ENCODE results near the gene LAMA2. TPM values are rescaled to one million over a fixed set of nuclear protein-coding genes. Genes with fewer than 3 reads are reported as not detected.

The LAMA2 gene
- total RNA-seq, 1 donor from 2014 or later, result 0.27 TPM

DNA sequence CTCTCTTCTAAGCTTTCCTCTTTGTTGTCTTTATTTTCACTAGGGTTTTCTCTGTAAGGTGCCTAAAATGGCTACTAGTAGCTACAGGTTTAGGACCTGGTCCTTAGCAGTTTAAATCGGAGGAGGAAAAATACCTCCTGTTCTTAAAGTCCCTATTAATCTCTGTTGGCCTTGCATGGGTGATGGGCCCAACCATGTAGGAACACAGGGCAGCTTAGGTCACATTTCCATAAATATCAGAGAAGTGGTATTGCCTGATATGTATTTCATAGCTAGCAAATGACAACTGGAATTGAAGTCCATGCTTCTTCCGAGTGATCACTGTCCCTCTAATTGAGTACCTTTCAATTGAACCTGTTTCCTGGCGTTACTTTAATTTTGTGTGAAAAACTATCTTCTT, 70.0 kb downstream of the LAMA2 start:
- no peak for ATAC-seq (ENCODE audit: low read depth)
- Mint-ChIP-seq H3K36me3 (ENCODE audit: low read depth) (no peaks in the 10 kb centered on the region), H3K9me3 (no peaks in the 10 kb centered on the region)

DNA sequence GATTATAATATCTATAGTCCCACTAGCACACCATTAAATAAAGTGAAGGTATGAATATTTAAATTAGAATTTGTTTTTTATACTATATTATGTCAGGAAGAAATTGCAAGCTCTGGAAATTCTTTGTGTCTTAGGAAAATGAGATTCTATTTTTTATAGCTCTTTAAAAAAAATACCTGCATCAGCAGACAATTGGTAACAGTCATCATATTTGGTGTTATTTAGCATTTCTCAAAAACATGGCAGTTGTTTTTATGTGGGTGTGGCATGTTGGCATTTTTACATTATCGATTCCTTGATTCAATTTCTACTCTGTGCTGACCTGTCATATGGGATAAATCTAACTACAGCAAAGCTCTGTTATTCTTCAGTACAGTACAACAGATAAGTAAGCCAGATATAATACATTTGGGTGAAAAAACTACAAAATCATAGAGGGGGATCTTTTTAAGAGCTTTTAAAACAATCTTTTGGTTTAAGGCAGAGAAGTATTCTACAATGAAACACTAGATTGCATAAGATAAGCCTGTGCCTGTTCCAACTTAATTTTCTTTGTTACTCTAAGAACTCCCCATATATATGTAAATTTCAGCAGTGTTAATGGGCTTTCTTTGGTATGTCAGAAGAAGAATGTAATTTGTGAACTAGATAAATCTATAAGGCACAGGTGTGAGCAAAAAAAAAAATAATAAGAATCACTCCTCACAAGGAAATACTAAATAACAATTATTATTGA, 71.5 kb downstream of the LAMA2 start:
- POLR2A ChIA-PET, result no interaction called here
- TF ChIP-seq, protein P1, sequence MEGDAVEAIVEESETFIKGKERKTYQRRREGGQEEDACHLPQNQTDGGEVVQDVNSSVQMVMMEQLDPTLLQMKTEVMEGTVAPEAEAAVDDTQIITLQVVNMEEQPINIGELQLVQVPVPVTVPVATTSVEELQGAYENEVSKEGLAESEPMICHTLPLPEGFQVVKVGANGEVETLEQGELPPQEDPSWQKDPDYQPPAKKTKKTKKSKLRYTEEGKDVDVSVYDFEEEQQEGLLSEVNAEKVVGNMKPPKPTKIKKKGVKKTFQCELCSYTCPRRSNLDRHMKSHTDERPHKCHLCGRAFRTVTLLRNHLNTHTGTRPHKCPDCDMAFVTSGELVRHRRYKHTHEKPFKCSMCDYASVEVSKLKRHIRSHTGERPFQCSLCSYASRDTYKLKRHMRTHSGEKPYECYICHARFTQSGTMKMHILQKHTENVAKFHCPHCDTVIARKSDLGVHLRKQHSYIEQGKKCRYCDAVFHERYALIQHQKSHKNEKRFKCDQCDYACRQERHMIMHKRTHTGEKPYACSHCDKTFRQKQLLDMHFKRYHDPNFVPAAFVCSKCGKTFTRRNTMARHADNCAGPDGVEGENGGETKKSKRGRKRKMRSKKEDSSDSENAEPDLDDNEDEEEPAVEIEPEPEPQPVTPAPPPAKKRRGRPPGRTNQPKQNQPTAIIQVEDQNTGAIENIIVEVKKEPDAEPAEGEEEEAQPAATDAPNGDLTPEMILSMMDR (IDR thresholded peaks at IDR 0.05), result no peak
- H3K36me3 Mint-ChIP-seq (ENCODE audit: low read depth), result no peaks in the 10 kb centered on the region
- ATAC-seq (ENCODE audit: low read depth) (no peak), DNase-seq (no peak)
- intact Hi-C loops (cut with micrococcal nuclease), result no loop called here
- no peaks in the 10 kb centered on the region for H3K4me1 Mint-ChIP-seq
- no peaks in the 10 kb centered on the region for H3K27me3 Mint-ChIP-seq
- no peaks in the 10 kb centered on the region for H3K9me3 Mint-ChIP-seq
- H3K27ac Mint-ChIP-seq, result no peak overlapping the region
- CTCF ChIA-PET, result no interaction called here
- H3K4me3 Mint-ChIP-seq, result no peak overlapping the region

More for the DNA sequence above, 70.0 kb downstream of the LAMA2 start:
- CTCF ChIA-PET, result no interaction called here
- POLR2A ChIA-PET, result no interaction called here
- H3K4me1 Mint-ChIP-seq, result no peaks in the 10 kb centered on the region
- H3K4me3 Mint-ChIP-seq, result no peak overlapping the region
- H3K27me3 Mint-ChIP-seq, result no peaks in the 10 kb centered on the region
- intact Hi-C loops (cut with micrococcal nuclease), result no loop called here
- H3K27ac Mint-ChIP-seq, result no peak overlapping the region
- DNase-seq, result no peak
- TF ChIP-seq, protein P1 (IDR thresholded peaks at IDR 0.05), result no peak

DNA sequence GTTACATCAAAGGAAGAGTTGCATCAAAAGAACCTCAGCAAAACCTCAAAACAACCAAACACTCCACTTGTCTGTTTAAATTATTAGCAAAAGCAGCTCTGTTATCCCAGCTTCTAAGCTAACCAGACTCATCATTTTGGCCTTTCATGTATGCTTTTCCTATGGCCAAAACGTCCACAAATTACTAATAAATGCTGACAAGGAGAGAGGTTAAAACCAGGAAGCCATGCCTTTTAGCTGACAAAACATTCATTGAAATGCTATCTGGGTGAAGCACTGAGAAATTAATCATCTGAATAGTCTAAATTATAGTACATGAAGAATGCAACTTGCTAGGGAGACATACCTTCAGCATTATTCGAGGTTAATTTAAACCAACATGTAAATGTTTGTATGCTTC, 80.6 kb downstream of the LAMA2 start:
- H3K9me3 Mint-ChIP-seq, result no peaks in the 10 kb centered on the region
- CTCF ChIA-PET, result no interaction called here
- H3K27me3 Mint-ChIP-seq, result no peaks in the 10 kb centered on the region
- no peaks in the 10 kb centered on the region for H3K36me3 Mint-ChIP-seq (ENCODE audit: low read depth)
- H3K27ac Mint-ChIP-seq, result no peak overlapping the region
- TF ChIP-seq, protein P1 (IDR thresholded peaks at IDR 0.05), result no peak
- H3K4me3 Mint-ChIP-seq, result no peak overlapping the region
- H3K4me1 Mint-ChIP-seq, result no peaks in the 10 kb centered on the region
- ATAC-seq (ENCODE audit: low read depth) (no peak), DNase-seq (no peak)
- POLR2A ChIA-PET, result no interaction called here
- intact Hi-C loops (cut with micrococcal nuclease), result no loop called here

DNA sequence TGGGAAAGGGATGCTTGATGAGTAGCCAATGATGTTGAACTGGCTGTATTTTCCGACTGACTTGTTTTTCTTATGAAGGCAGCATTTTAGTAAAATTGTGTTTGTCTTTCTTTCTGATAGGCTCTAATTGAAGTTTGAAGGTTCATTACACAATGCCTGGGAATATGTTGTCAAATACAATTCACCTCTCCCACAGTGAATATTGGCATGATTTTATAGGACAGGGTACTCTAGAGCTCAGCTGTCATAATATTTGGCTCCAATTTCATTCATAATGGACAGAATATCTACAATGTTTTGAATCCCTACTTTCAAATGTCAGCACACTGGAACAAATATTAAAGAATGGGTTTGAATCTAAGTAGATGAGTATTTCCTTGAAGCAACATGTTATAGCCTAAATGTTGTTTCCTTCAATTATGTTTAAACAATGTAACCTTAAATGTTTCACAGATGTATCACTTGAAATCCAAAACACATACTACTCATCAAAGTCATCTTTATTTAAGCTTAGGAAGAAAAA, 81.4 kb downstream of the LAMA2 start:
- ATAC-seq (ENCODE audit: low read depth), result no peak
- no peak for DNase-seq

DNA sequence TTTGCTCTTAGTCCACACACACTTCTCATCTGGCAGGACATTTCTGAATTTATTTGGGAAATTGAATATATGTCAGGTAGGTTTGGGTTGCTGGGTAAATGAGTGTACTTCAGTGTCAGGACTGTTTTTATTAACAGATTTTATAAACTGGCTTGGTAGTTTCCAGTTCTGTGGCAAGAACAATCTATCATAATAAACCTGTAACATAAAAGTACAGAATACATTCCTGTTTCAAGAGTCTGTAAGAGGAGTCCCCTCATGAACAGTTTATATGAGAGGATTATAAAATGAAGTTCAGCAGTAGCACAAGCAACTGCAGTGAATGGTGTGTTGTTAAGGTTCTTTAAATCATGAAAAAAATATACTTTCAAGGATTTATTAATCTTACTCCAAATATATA, 81.8 kb downstream of the LAMA2 start:
- H3K9me3 Mint-ChIP-seq, result no peaks in the 10 kb centered on the region

More for the DNA sequence above, 81.4 kb downstream of the LAMA2 start:
- ChIA-PET CTCF (no interaction called here), POLR2A (no interaction called here)
- intact Hi-C loops (cut with micrococcal nuclease), result no loop called here
- Mint-ChIP-seq H3K4me1 (no peaks in the 10 kb centered on the region), H3K27ac (no peak overlapping the region), H3K36me3 (ENCODE audit: low read depth) (no peaks in the 10 kb centered on the region), H3K9me3 (no peaks in the 10 kb centered on the region), H3K27me3 (no peaks in the 10 kb centered on the region), H3K4me3 (no peak overlapping the region)
- TF ChIP-seq, protein P1 (IDR thresholded peaks at IDR 0.05), result no peak

More for the DNA sequence above, 81.8 kb downstream of the LAMA2 start:
- TF ChIP-seq, protein P1 (IDR thresholded peaks at IDR 0.05), result no peak
- POLR2A ChIA-PET, result no interaction called here
- Mint-ChIP-seq H3K4me3 (no peak overlapping the region), H3K4me1 (no peaks in the 10 kb centered on the region), H3K27me3 (no peaks in the 10 kb centered on the region), H3K27ac (no peak overlapping the region), H3K36me3 (ENCODE audit: low read depth) (no peaks in the 10 kb centered on the region)
- DNase-seq, result no peak
- CTCF ChIA-PET, result no interaction called here
- ATAC-seq (ENCODE audit: low read depth), result no peak
- intact Hi-C loops (cut with micrococcal nuclease), result no loop called here
